ENCODE data around the gene CXXC5. TPM values are rescaled to one million over a fixed set of nuclear protein-coding genes. Genes with fewer than 3 reads are reported as not detected.
A peak's percentile ranks its signal among the peaks of the same experiment; 100 is the strongest.
"Not testable (repeated sequence)": the region's sequence is repeated elsewhere in the genome, so short reads cannot be mapped to it uniquely, and the experiment has no call there.

The CXXC5 gene
- total and polyA plus RNA-seq, 2 experiments from 2014 or later = 81.4 to 168 TPM

DNA sequence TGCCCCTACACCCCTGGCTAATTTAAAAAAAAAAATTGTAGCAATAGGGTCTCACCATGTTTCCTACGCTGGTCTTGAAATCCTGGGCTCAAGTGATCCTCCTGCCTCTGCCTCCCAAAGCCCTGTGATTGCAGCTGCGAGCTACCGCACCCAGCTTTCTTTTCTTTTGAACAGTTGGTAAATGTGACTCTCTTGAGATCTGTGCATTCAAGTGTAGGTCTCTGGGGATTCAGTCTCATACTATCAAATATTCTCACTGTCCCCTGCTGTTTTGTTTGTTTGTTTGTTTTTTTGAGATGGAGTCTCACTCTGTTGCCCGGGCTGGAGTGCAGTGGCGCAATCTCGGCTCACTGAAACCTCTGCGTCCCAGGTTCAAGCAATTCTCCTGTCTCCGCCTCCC lies 42.3 kb upstream of the CXXC5 start:
- DNase-seq = no peak
- H3K36me3 ChIP-seq (ENCODE audit: low read depth) = peaks cover 15% of the 10 kb centered on the region
- 0 out of 2 replicates have a peak, but pooled peaks cover 4% of the 10 kb centered on the region for H3F3A ChIP-seq (ENCODE audit: insufficient read depth)
- no peak overlapping the region for H2AFZ ChIP-seq
- H3K27me3 ChIP-seq (replicated peaks; ENCODE audit: insufficient read depth) = no peaks in the 10 kb centered on the region
- no peaks in the 10 kb centered on the region for H3K9me2 ChIP-seq (ENCODE audit: insufficient read depth)
- no peak overlapping the region for H3K4me2 ChIP-seq (ENCODE audit: unreplicated experiment)
- peaks cover 98% of the 10 kb centered on the region for H3K79me2 ChIP-seq (ENCODE audit: insufficient read depth)
- 0 out of 2 replicates have a peak, but pooled peaks cover 3% of the 10 kb centered on the region for H4K20me1 ChIP-seq (ENCODE audit: insufficient read depth)
- H3K4me3 ChIP-seq = no peak overlapping the region
- H3K27ac ChIP-seq = no peak overlapping the region
- WGBS, 2 experiments (ENCODE audit: low coverage in 1 of 2, low lambda C conversion rate in 2 of 2, missing lambda C conversion rate in 2 of 2) = 98 to 99% methylated on average over 8 of the region's 8 CpGs
- peaks cover 1% of the 10 kb centered on the region for H3K4me1 ChIP-seq (ENCODE audit: insufficient read depth)
- in situ Hi-C loops (cut with MboI) = no loop called here
- TF ChIP-seq EZH2phosphoT487 (IDR thresholded peaks at IDR 0.05; ENCODE audit: insufficient read depth, low read depth) (no peak), EZH2 (IDR thresholded peaks at IDR 0.05; ENCODE audit: insufficient read depth, poor library complexity, severe bottlenecking) (no peak)
- H3K9ac ChIP-seq = no peak overlapping the region
- no peaks in the 10 kb centered on the region for H3K9me3 ChIP-seq (ENCODE audit: low read depth)

DNA sequence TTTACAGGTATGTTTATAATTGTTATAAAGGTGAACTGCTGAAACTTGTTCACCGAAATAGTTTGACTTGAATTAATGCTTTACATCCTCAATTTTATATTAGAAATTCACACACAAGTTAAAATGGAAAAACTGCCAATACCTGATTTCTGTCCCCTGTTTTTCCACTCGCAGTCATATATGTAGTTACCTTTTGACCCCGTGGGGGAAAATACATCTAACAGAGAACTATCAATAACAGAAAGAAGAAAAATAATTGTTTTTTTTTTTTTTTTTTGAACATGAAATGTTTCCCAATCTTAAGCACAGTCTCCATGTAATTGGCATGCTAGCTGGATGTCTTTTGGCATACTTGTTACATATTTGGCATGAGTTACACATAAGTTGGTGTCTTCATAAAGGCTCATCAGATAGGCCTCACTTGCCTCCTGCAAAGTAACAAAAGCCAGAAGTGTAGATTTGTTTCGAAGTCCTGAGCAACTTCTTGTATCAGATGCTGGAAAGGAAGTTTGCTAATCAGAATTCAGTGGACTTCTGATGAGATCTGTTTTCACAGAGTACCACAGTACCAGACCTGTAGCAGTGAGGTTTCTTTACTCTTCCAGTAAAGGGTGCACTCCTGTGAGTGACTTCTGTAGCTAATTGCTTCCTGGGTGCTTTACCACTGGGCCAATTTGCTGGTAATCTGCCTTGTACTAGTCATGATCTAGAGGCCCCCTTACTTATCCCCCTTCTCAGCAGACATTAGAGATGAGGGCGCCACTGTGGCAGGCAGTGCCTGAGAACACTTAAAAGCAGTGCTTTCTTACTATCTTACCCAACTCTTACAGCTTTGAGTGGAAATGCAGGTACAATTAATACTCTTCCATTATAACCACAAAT lies 36.2 kb upstream of the CXXC5 start:
- Histone ChIP-seq H3K27ac (no peak overlapping the region), H3K79me2 (ENCODE audit: insufficient read depth) (peaks cover 96% of the 10 kb centered on the region), H3K4me1 (ENCODE audit: insufficient read depth) (no peaks in the 10 kb centered on the region), H3K27me3 (replicated peaks; ENCODE audit: insufficient read depth) (no peaks in the 10 kb centered on the region), H3K36me3 (ENCODE audit: low read depth) (peaks cover 17% of the 10 kb centered on the region), H3K9me3 (ENCODE audit: low read depth) (no peaks in the 10 kb centered on the region), H3F3A (ENCODE audit: insufficient read depth) (no peaks in the 10 kb centered on the region), H2AFZ (no peak overlapping the region), H4K20me1 (ENCODE audit: insufficient read depth) (no peaks in the 10 kb centered on the region), H3K9me2 (ENCODE audit: insufficient read depth) (no peaks in the 10 kb centered on the region), H3K9ac (no peak overlapping the region), H3K4me2 (ENCODE audit: unreplicated experiment) (no peak overlapping the region), H3K4me3 (no peak overlapping the region)
- in situ Hi-C loops (cut with MboI) = no loop called here
- WGBS, 2 experiments (ENCODE audit: low coverage in 1 of 2, low lambda C conversion rate in 2 of 2, missing lambda C conversion rate in 2 of 2) = 88 to 89% methylated on average over 5 of the region's 5 CpGs
- TF ChIP-seq EZH2 (IDR thresholded peaks at IDR 0.05; ENCODE audit: insufficient read depth, poor library complexity, severe bottlenecking) = no peak
- no peak for TF ChIP-seq EZH2phosphoT487 (IDR thresholded peaks at IDR 0.05; ENCODE audit: insufficient read depth, low read depth)
- DNase-seq = peak; percentile 29

DNA sequence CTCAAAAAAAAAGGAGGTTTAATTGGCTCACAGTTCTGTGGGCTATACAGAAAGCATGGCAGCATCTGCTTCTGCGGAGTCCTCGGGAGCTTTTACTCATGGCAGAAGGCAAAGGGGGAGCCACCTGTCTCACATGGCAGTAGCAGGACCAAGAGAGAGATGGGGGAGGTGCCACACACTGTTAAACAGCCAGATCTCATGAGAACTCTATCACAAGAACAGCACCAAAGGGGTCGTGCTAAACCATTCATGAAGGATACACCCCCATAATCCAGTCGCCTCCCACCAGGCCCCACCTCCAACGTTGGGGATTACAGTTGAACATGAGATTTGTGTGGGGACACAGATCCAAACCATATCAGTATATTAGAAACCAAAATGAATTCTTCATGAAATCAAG lies 28.3 kb upstream of the CXXC5 start:
- H2AFZ ChIP-seq = no peak overlapping the region
- no peak for DNase-seq
- no peak overlapping the region for H3K4me3 ChIP-seq
- no peaks in the 10 kb centered on the region for H3K27me3 ChIP-seq (replicated peaks; ENCODE audit: insufficient read depth)
- H3K9me3 ChIP-seq (ENCODE audit: low read depth) = no peaks in the 10 kb centered on the region
- no peaks in the 10 kb centered on the region for H3K9me2 ChIP-seq (ENCODE audit: insufficient read depth)
- H3K4me2 ChIP-seq (ENCODE audit: unreplicated experiment) = no peak overlapping the region
- no peak overlapping the region for H3K27ac ChIP-seq
- H4K20me1 ChIP-seq (ENCODE audit: insufficient read depth) = no peaks in the 10 kb centered on the region
- H3K9ac ChIP-seq = no peak overlapping the region
- no peaks in the 10 kb centered on the region for H3K4me1 ChIP-seq (ENCODE audit: insufficient read depth)
- TF ChIP-seq EZH2 (IDR thresholded peaks at IDR 0.05; ENCODE audit: insufficient read depth, poor library complexity, severe bottlenecking) (no peak), EZH2phosphoT487 (IDR thresholded peaks at IDR 0.05; ENCODE audit: insufficient read depth, low read depth) (no peak)
- peaks cover 38% of the 10 kb centered on the region for H3K79me2 ChIP-seq (ENCODE audit: insufficient read depth)
- in situ Hi-C loops (cut with MboI) = no loop called here
- 72 to 73% methylated on average over 5 of the region's 5 CpGs for WGBS, 2 experiments (ENCODE audit: low coverage in 1 of 2, low lambda C conversion rate in 2 of 2, missing lambda C conversion rate in 2 of 2)
- peaks cover 44% of the 10 kb centered on the region for H3K36me3 ChIP-seq (ENCODE audit: low read depth)
- no peaks in the 10 kb centered on the region for H3F3A ChIP-seq (ENCODE audit: insufficient read depth)

DNA sequence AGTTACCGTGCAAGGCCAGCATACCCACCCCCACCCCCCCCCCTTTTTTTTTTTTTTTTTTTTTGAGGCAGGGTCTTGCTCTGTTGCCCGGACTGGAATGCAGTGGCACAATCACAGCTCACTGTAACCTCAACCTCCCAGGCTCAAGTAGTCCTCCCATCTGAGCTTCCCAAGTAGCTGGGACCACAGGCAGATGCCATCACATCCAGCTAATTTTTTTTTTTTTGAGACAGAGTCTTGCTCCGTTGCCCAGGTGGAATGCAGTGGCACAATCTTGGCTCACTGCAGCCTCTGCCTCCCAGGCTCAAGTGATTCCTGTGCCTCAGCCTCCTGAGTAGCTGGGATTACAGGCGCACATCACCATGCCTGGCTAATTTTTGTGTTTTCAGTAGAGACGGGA lies 22.8 kb upstream of the CXXC5 start:
- H3K9me3 ChIP-seq (ENCODE audit: low read depth); H3K4me2 ChIP-seq (ENCODE audit: unreplicated experiment); H3K27ac ChIP-seq; H3K79me2 ChIP-seq (ENCODE audit: insufficient read depth); H3K9me2 ChIP-seq (ENCODE audit: insufficient read depth); DNase-seq; H3K4me1 ChIP-seq (ENCODE audit: insufficient read depth); H3K27me3 ChIP-seq (replicated peaks; ENCODE audit: insufficient read depth); H3K4me3 ChIP-seq; in situ Hi-C loops (cut with MboI); H4K20me1 ChIP-seq (ENCODE audit: insufficient read depth); H3K9ac ChIP-seq; H2AFZ ChIP-seq: not testable (repeated sequence)
- WGBS, 2 experiments (ENCODE audit: low coverage in 1 of 2, low lambda C conversion rate in 2 of 2, missing lambda C conversion rate in 2 of 2) = 90 to 95% methylated on average over 4 to 5 of the region's 5 CpGs
- Histone ChIP-seq H3F3A (ENCODE audit: insufficient read depth) (peaks cover 16% of the 10 kb centered on the region), H3K36me3 (ENCODE audit: low read depth) (peaks cover 37% of the 10 kb centered on the region; the same call in 1 of the 2 replicates)

Data from GM23248 (cell line).